NT2/D1 (cell line): Measurements from ENCODE around the gene ZNF800.
A peak's percentile ranks its signal among the peaks of the same experiment; 100 is the strongest.

Experiments
- DNase-seq: peaks from one replicate; pipeline ENCODE4 v3.0.0-alpha.2; 2011; ENCODE audit warnings: low read depth, low spot score
- H3K27me3 ChIP-seq: 2 replicates; pipeline ENCODE4 v1.6.0; 2011; ENCODE audit warnings: mild to moderate bottlenecking; ENCODE audit not compliant: insufficient read length, insufficient read depth
- H3K36me3 ChIP-seq: 2 replicates; pipeline ENCODE4 v1.6.1; 2011; ENCODE audit warnings: mild to moderate bottlenecking, low read length, mixed read lengths; ENCODE audit not compliant: insufficient read depth, insufficient read length
- H3K4me1 ChIP-seq: 2 replicates; pipeline ENCODE4 v1.5.1; 2011; ENCODE audit not compliant: insufficient read depth, insufficient read length
- H3K4me3 ChIP-seq: 2 replicates; pipeline ENCODE4 v1.5.1; 2011; ENCODE audit warnings: low read depth; ENCODE audit not compliant: insufficient read length
- H3K9ac ChIP-seq: 2 replicates; pipeline ENCODE4 v1.6.0; 2011; ENCODE audit warnings: low read depth; ENCODE audit not compliant: insufficient read length
- H3K9me3 ChIP-seq: 2 replicates; pipeline ENCODE4 v1.5.1; 2011; ENCODE audit warnings: mild to moderate bottlenecking, low read length; ENCODE audit not compliant: insufficient read depth
- SUZ12 ChIP-seq: IDR thresholded peaks from 2 replicates; pipeline ENCODE4 v1.6.1; 2011; ENCODE audit not compliant: insufficient read length, insufficient read depth; ENCODE audit errors: extremely low read depth
- YY1 ChIP-seq: IDR thresholded peaks from 2 replicates; pipeline ENCODE4 v1.6.1; 2011; ENCODE audit not compliant: insufficient read length, insufficient read depth
- ZNF274 ChIP-seq: IDR thresholded peaks from 2 replicates; pipeline ENCODE4 v1.6.1; 2011; ENCODE audit warnings: mild to moderate bottlenecking, low read depth, low read length

Gene ZNF800

DNA sequence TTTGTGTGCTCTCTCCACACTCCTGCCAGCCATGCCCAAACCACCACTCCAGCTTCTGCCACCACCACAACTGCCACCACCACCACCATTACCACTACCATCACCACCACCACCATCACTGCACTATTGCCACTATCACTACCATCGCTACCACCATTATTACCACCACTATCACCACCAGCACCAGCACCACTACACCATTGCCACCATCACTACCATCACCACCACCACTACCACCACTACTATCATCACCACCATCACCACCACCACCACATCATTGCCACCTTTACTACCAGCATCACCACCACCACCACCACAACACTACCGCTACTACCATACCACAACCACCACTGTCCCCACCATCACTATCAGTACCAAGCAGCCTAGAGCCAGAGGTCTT, 26.0 kb upstream of the ZNF800 start:
- Histone ChIP-seq H3K9ac (no peak overlapping the region), H3K4me1 (no peaks in the 10 kb centered on the region), H3K36me3 (no peaks in the 10 kb centered on the region), H3K27me3 (no peaks in the 10 kb centered on the region), H3K4me3 (no peak overlapping the region), H3K9me3 (no peaks in the 10 kb centered on the region)
- TF ChIP-seq SUZ12 (no peak), YY1 (no peak), ZNF274 (no peak)
- no peak for DNase-seq

GRCh38 chr7:127417346-127417745, 24.8 kb upstream of the ZNF800 start:
- DNase-seq: no peak
- H3K27me3 ChIP-seq: no peaks in the 10 kb centered on the region
- TF ChIP-seq YY1 (no peak), SUZ12 (no peak), ZNF274 (no peak)
- H3K4me3 ChIP-seq: no peak overlapping the region
- H3K36me3 ChIP-seq: no peaks in the 10 kb centered on the region
- H3K9ac ChIP-seq: no peak overlapping the region
- H3K9me3 ChIP-seq: no peaks in the 10 kb centered on the region
- no peaks in the 10 kb centered on the region for H3K4me1 ChIP-seq

GRCh38 chr7:127415060-127415742, 22.7 kb upstream of the ZNF800 start:
- H3K9ac ChIP-seq: no peak overlapping the region
- no peak for DNase-seq
- H3K27me3 ChIP-seq: no peaks in the 10 kb centered on the region
- no peaks in the 10 kb centered on the region for H3K9me3 ChIP-seq
- no peaks in the 10 kb centered on the region for H3K36me3 ChIP-seq
- H3K4me1 ChIP-seq: no peaks in the 10 kb centered on the region
- TF ChIP-seq YY1 (no peak), SUZ12 (no peak), ZNF274 (no peak)
- H3K4me3 ChIP-seq: no peak overlapping the region

DNA sequence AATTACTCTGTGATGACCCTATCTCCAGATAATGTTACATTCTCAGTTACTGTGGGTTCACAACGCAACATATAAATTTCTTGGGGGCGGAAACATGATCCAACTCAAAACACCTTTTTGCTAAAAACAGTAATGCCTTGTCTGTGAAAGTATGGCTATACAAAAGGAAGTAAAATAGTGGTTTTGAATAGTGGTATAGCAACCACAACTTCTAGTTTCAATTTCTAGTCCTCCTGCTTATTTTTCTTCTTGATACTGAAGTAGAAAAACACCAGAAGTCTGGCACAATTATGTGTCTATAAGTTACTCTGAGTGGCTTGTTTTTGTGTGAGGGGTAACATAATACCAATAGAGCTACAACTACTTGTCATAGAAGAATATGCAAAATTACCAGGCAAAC, 21.5 kb upstream of the ZNF800 start:
- H3K9ac ChIP-seq: no peak overlapping the region
- H3K36me3 ChIP-seq: no peaks in the 10 kb centered on the region
- no peak overlapping the region for H3K4me3 ChIP-seq
- no peak for DNase-seq
- H3K4me1 ChIP-seq: no peaks in the 10 kb centered on the region
- H3K9me3 ChIP-seq: no peaks in the 10 kb centered on the region
- no peaks in the 10 kb centered on the region for H3K27me3 ChIP-seq
- TF ChIP-seq ZNF274: no peak
- no peak for TF ChIP-seq SUZ12
- no peak for TF ChIP-seq YY1

GRCh38 chr7:127413326-127413725, 20.8 kb upstream of the ZNF800 start:
- no peak for DNase-seq
- no peaks in the 10 kb centered on the region for H3K36me3 ChIP-seq
- H3K9me3 ChIP-seq: no peaks in the 10 kb centered on the region
- no peak for TF ChIP-seq SUZ12
- TF ChIP-seq ZNF274: no peak
- no peak for TF ChIP-seq YY1
- H3K4me3 ChIP-seq: no peak overlapping the region
- no peaks in the 10 kb centered on the region for H3K4me1 ChIP-seq
- no peaks in the 10 kb centered on the region for H3K27me3 ChIP-seq
- H3K9ac ChIP-seq: no peak overlapping the region

DNA sequence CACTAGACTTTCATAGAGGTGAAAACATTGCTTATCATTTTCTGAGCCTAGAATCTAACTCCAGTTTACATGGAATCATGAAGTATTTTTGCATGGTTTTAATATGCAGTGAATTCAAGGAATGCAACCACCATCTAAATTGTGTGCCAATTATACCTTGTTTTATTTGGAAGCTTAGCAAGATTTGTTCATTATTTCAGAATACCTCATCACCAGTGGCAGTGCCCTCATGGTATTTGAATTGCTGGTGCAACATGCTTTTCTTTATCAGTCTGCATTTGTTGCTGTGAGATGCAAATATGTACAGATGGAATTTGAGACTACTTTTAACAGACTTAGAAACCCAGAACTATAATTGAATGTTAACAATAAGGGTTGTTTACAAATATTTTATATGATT, 18.7 kb upstream of the ZNF800 start:
- TF ChIP-seq ZNF274 (no peak), YY1 (no peak), SUZ12 (no peak)
- no peak for DNase-seq
- no peaks in the 10 kb centered on the region for H3K4me1 ChIP-seq
- no peak overlapping the region for H3K4me3 ChIP-seq
- H3K9me3 ChIP-seq: no peaks in the 10 kb centered on the region
- H3K9ac ChIP-seq: no peak overlapping the region
- H3K27me3 ChIP-seq: no peaks in the 10 kb centered on the region
- no peaks in the 10 kb centered on the region for H3K36me3 ChIP-seq

- H3K9me3 ChIP-seq: no peaks in the 10 kb centered on the region
- TF ChIP-seq SUZ12: no peak
- TF ChIP-seq ZNF274: no peak
- TF ChIP-seq YY1: no peak
- DNase-seq: peak; percentile 1
- H3K4me3 ChIP-seq: no peak overlapping the region
- no peaks in the 10 kb centered on the region for H3K36me3 ChIP-seq
- H3K9ac ChIP-seq: no peak overlapping the region
- H3K27me3 ChIP-seq: no peaks in the 10 kb centered on the region
- H3K4me1 ChIP-seq: no peaks in the 10 kb centered on the region
Measured at GRCh38 chr7:127409629-127410028, 17.1 kb upstream of the ZNF800 start.
